Trophoblast cell (in vitro differentiated cells and primary cell): Measurements from ENCODE around the gene MRPL34.

ENCODE experiments used
- DNase-seq, 2 donors: peaks; one replicate each; pipeline ENCODE4 v3.0.0-alpha.2; 2016
- H2AFZ ChIP-seq: 2 replicates; pipeline ENCODE4 v1.6.1; 2013; ENCODE audit warnings: low read length, moderate library complexity, mild to moderate bottlenecking; ENCODE audit not compliant: insufficient read depth, poor library complexity
- H2AK5ac ChIP-seq: 2 replicates; pipeline ENCODE4 v1.6.1; 2013; ENCODE audit warnings: mild to moderate bottlenecking, low read length
- H2BK120ac ChIP-seq: 2 replicates; pipeline ENCODE4 v1.6.1; 2013; ENCODE audit warnings: low read length, mild to moderate bottlenecking, moderate library complexity; ENCODE audit not compliant: insufficient read depth, poor library complexity
- H2BK12ac ChIP-seq: 2 replicates; pipeline ENCODE4 v1.6.1; 2013; ENCODE audit warnings: mild to moderate bottlenecking, low read length, moderate library complexity
- H2BK5ac ChIP-seq: 2 replicates; pipeline ENCODE4 v1.6.1; 2013; ENCODE audit warnings: low read length, low read depth, moderate library complexity, mild to moderate bottlenecking; ENCODE audit not compliant: poor library complexity
- H3K14ac ChIP-seq: 2 replicates; pipeline ENCODE4 v1.6.1; 2013; ENCODE audit warnings: mild to moderate bottlenecking, low read length
- H3K18ac ChIP-seq: 2 replicates; pipeline ENCODE4 v1.6.1; 2013; ENCODE audit warnings: mild to moderate bottlenecking, low read length
- H3K23ac ChIP-seq: 2 replicates; pipeline ENCODE4 v1.6.1; 2013; ENCODE audit warnings: low read length
- H3K27ac ChIP-seq: 2 replicates; pipeline ENCODE4 v1.5.1; 2013; ENCODE audit warnings: low read depth, mild to moderate bottlenecking, inconsistent platforms, low read length, moderate library complexity
- H3K27me3 ChIP-seq: 2 replicates; pipeline ENCODE4 v1.6.1; 2013; ENCODE audit warnings: inconsistent platforms, mild to moderate bottlenecking, low read length, moderate library complexity; ENCODE audit not compliant: insufficient read depth
- H3K36me3 ChIP-seq, 2 experiments: 1 replicate in 1 of 2; 2 replicates in 1 of 2; pipeline ENCODE4 v1.6.1; 2013; ENCODE audit warnings: low read length in 2 of 2, mild to moderate bottlenecking in 2 of 2, moderate library complexity in 1 of 2; ENCODE audit not compliant: insufficient read depth in 2 of 2, control insufficient read depth in 1 of 2
- H3K4ac ChIP-seq: 2 replicates; pipeline ENCODE4 v1.6.1; 2013; ENCODE audit warnings: low read depth, mild to moderate bottlenecking, low read length, moderate library complexity
- H3K4me1 ChIP-seq, 2 experiments: 1 replicate in 1 of 2; 2 replicates in 1 of 2; pipeline ENCODE4 v1.6.1; 2013; ENCODE audit warnings: low read length in 2 of 2, mild to moderate bottlenecking in 2 of 2, moderate library complexity in 1 of 2; ENCODE audit not compliant: insufficient read depth in 2 of 2, control insufficient read depth in 1 of 2
- H3K4me2 ChIP-seq: 2 replicates; pipeline ENCODE4 v1.6.1; 2013; ENCODE audit warnings: inconsistent platforms, mild to moderate bottlenecking, low read length, moderate library complexity
- H3K4me3 ChIP-seq: 2 replicates; pipeline ENCODE4 v1.5.1; 2013; ENCODE audit warnings: mild to moderate bottlenecking, low read depth, low read length, inconsistent platforms
- H3K79me1 ChIP-seq: one replicate; pipeline ENCODE4 v1.6.1; 2013; ENCODE audit warnings: low read length
- H3K79me2 ChIP-seq: 2 replicates; pipeline ENCODE4 v1.6.1; 2013; ENCODE audit warnings: low read length, mild to moderate bottlenecking; ENCODE audit not compliant: control insufficient read depth, insufficient read depth, poor library complexity
- H3K9ac ChIP-seq: 2 replicates; pipeline ENCODE4 v1.6.1; 2013; ENCODE audit warnings: mild to moderate bottlenecking, low read length
- H3K9me3 ChIP-seq: 2 replicates; pipeline ENCODE4 v1.6.1; 2013; ENCODE audit warnings: low read depth, mild to moderate bottlenecking, control low read depth, inconsistent platforms, low read length; ENCODE audit not compliant: insufficient read depth
- H4K12ac ChIP-seq: 2 replicates; pipeline ENCODE4 v1.6.1; 2013; ENCODE audit warnings: low read depth, mild to moderate bottlenecking, low read length, moderate library complexity
- H4K8ac ChIP-seq: 2 replicates; pipeline ENCODE4 v1.6.1; 2013; ENCODE audit warnings: low read depth, mild to moderate bottlenecking, low read length, moderate library complexity
- H4K91ac ChIP-seq: one replicate; pipeline ENCODE4 v1.6.1; 2013; ENCODE audit warnings: low read depth, mild to moderate bottlenecking, low read length, moderate library complexity
- WGBS: extraction: QIAGEN DNeasy Blood & Tissue Kit; methylation state at CpG from one replicate; pipeline ENCODE4 v1.1.7; 2013; ENCODE audit warnings: missing lambda C conversion rate; ENCODE audit not compliant: insufficient read length, insufficient coverage; ENCODE audit errors: extremely low coverage; 5-methylcytosine and 5-hydroxymethylcytosine counted together

The MRPL34 gene

DNA sequence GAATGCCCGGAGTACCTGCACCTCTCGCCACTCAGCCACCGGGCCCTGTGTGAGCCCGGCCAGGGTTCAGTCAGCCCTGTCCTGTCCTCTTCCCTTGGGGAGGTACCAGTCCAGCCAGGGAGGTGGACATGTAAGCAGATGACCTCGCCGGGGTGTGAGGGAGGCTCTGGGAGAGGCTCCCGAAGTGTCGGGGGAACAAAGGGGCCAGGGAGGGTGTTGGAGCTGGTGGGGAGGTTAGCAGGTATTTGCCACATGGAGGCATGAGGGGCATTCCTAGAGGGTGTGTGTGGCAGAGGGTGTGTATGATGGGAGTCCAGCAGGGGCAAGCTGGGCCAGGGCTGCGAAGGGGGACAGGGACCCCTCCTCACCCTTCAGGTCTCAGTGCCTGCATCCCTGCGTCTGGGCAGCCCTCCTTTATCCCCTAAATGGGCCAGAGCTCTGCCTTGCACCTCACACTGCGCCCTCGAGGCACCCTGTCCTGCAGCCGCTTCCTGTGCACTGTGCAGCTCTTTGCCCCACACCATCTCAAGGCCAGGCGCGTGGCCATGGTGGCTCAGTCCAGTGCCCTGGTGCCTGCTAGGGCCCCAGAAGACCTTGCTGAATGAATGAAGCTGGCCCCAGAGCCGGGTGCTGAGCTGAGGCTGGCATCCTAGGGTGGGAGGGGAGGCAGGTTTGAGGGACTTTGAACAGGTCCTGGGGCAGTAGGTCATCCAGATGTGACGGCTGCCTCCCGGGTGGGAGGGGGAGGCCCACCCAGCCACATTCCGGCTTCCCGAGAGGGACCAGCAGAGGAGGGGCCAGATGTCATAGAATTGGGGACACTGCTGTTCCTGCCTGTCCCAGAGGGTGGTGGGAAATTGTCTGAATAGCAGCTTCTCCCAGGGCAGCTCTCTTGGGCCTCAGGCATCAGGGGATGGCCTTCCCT, 6.8 kb downstream of the MRPL34 start:
- Histone ChIP-seq H2BK5ac (peak overlapping the region; percentile 10), H2BK120ac (peak overlapping the region; percentile 15), H3K79me2 (peaks cover 14% of the 10 kb centered on the region), H2BK12ac (peak overlapping the region; percentile 5), H3K27me3 (no peaks in the 10 kb centered on the region), H3K4me2 (peak overlapping the region; percentile 46), H3K4me3 (peak overlapping the region; percentile 6), H3K23ac (no peak overlapping the region), H3K4ac (peak overlapping the region; percentile 47), H3K14ac (peak overlapping the region; percentile 17), H3K79me1 (peaks cover 14% of the 10 kb centered on the region), H2AFZ (no peak overlapping the region), H3K18ac (peak overlapping the region; percentile 15), H3K4me1 (peaks cover 29 to 34% of the 10 kb centered on the region in 2 experiments), H2AK5ac (no peak overlapping the region), H4K8ac (peak overlapping the region; percentile 24), H3K27ac (peak overlapping the region; percentile 83), H4K12ac (no peak overlapping the region), H3K9me3 (peaks cover 4% of the 10 kb centered on the region), H3K9ac (peak overlapping the region; percentile 42), H4K91ac (peak overlapping the region; percentile 58), H3K36me3 (peaks cover 29 to 40% of the 10 kb centered on the region in 2 experiments)
- WGBS: no CpG with 5 or more reads among the region's 20 CpGs
- DNase-seq: no peak

DNA sequence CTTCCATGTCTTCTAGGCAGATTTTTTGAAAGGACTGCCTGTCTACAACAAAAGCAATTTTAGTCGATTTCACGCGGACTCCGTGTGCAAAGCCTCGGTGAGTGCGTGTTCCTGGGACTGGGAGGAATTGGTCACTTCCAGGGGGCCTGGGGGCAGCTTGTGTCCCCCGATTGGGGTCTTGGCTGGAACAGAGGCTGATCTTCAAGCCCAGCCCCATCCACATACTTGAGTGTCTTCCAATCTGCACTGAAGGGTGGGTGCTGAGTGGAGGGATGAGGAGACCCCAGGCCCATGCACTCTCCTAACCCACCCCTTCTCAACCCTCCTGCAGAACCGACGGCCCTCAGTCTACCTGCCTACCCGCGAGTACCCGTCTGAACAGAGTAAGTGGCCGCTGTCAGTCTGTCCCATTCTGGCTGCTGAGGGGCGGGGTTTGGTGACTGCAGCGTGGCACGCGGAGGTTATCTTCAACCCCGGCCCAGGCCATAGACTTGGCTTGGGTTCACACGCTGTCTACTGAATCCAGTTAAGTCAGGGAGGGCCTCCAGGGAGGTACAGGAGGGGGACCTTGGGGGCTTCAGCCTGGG, 8.4 kb downstream of the MRPL34 start:
- H3K27me3 ChIP-seq: no peaks in the 10 kb centered on the region
- H3K4ac ChIP-seq: peak overlapping the region; percentile 29
- peaks cover 4% of the 10 kb centered on the region for H3K9me3 ChIP-seq
- H3K79me2 ChIP-seq: peaks cover 14% of the 10 kb centered on the region
- no peak overlapping the region for H3K4me3 ChIP-seq
- H2AFZ ChIP-seq: no peak overlapping the region
- no peak overlapping the region for H2BK5ac ChIP-seq
- no peak overlapping the region for H2BK12ac ChIP-seq
- peaks cover 39 to 46% of the 10 kb centered on the region in 2 experiments for H3K36me3 ChIP-seq
- no peak overlapping the region for H3K27ac ChIP-seq
- H3K79me1 ChIP-seq: peaks cover 14% of the 10 kb centered on the region
- H4K91ac ChIP-seq: no peak overlapping the region
- H4K12ac ChIP-seq: no peak overlapping the region
- no peak overlapping the region for H3K14ac ChIP-seq
- H2AK5ac ChIP-seq: no peak overlapping the region
- peak overlapping the region; percentile 58 for H3K18ac ChIP-seq
- H3K4me1 ChIP-seq: peaks cover 26 to 29% of the 10 kb centered on the region in 2 experiments
- no peak overlapping the region for H3K9ac ChIP-seq
- no peak overlapping the region for H3K4me2 ChIP-seq
- H3K23ac ChIP-seq: no peak overlapping the region
- DNase-seq: no peak
- H2BK120ac ChIP-seq: no peak overlapping the region
- WGBS: no CpG with 5 or more reads among the region's 19 CpGs
- no peak overlapping the region for H4K8ac ChIP-seq

DNA sequence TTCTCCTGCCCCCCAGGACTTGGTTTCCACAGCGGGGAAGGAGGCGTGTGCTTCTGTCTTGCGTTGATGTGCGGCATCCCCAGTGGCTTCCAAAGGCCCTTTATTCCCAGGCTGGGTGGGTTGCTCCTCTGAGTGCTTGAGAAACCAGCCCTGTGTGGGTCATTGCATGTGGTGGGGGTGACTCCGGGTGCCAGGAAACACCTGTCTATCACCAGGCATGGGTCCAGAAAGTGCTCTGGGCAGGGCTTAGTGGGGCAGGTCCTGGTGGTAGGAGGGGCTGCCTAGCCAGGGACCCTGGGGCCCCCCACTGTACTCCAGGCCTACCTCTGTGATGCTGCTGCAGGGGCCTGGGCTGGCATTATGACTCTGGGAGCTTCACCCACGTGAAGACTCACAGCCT, 13.3 kb downstream of the MRPL34 start:
- Histone ChIP-seq H3K27me3 (no peaks in the 10 kb centered on the region), H3K79me2 (no peaks in the 10 kb centered on the region), H3K23ac (no peak overlapping the region), H3K4me1 (no peaks in the 10 kb centered on the region), H2AK5ac (no peak overlapping the region), H2AFZ (no peak overlapping the region), H2BK5ac (no peak overlapping the region), H3K9me3 (peaks cover 3% of the 10 kb centered on the region), H2BK120ac (no peak overlapping the region), H3K4me2 (no peak overlapping the region), H3K27ac (no peak overlapping the region), H3K79me1 (no peaks in the 10 kb centered on the region), H3K4me3 (no peak overlapping the region), H4K91ac (no peak overlapping the region), H3K4ac (no peak overlapping the region), H3K14ac (no peak overlapping the region), H3K18ac (no peak overlapping the region), H2BK12ac (no peak overlapping the region), H3K9ac (no peak overlapping the region), H4K8ac (no peak overlapping the region), H4K12ac (no peak overlapping the region), H3K36me3 (peaks cover 65 to 66% of the 10 kb centered on the region in 2 experiments)
- no CpG with 5 or more reads among the region's 6 CpGs for WGBS
- DNase-seq: peak in 1 of 2 donors; percentile 0

DNA sequence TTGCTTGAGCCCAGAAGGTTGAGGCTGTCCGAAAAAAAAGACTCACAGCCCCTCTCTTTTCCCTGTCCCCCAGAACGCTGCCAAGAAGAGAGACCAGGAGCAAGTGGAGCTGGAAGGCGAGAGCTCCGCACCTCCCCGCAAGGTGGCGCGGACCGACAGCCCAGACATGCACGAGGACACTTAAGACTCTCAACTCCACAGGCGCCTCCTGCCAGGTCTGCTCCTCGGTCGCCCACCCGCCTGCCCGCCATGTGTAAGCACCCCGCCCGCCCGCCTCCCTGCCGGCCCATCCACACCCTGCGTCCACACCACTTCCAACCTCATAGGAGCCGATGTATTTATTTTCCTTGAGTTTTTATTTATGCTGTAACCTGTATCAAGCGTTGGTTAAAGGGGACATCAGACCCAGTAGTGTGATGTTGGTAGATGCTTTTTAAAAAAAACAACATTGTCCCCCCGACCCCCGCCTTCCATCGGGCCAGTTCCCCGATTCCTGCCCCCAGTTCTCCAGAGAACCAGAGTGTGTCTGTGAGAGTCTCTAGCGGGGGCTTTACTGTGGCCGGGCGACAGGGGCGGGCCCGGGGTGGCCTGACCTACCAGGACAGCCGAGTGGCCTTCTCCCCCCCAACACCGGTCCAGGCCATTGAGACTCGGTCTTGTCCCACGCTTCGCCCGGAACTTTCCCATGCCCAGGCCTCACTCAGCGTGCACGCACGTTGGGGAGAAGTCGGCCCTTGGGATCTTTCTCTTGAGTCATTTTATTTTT, 14.0 kb downstream of the MRPL34 start:
- WGBS: no CpG with 5 or more reads among the region's 40 CpGs
- no peak overlapping the region for H2BK120ac ChIP-seq
- no peak overlapping the region for H3K14ac ChIP-seq
- H2BK12ac ChIP-seq: no peak overlapping the region
- H2BK5ac ChIP-seq: no peak overlapping the region
- H3K4me3 ChIP-seq: no peak overlapping the region
- H4K12ac ChIP-seq: no peak overlapping the region
- peaks cover 61 to 65% of the 10 kb centered on the region in 2 experiments for H3K36me3 ChIP-seq
- H3K79me1 ChIP-seq: no peaks in the 10 kb centered on the region
- H3K27me3 ChIP-seq: no peaks in the 10 kb centered on the region
- H3K9ac ChIP-seq: no peak overlapping the region
- H4K8ac ChIP-seq: no peak overlapping the region
- H2AK5ac ChIP-seq: no peak overlapping the region
- H2AFZ ChIP-seq: no peak overlapping the region
- no peaks in the 10 kb centered on the region for H3K4me1 ChIP-seq
- H3K4me2 ChIP-seq: no peak overlapping the region
- no peaks in the 10 kb centered on the region for H3K9me3 ChIP-seq
- H3K4ac ChIP-seq: no peak overlapping the region
- H3K18ac ChIP-seq: no peak overlapping the region
- no peak overlapping the region for H3K23ac ChIP-seq
- DNase-seq: no peak
- H3K79me2 ChIP-seq: no peaks in the 10 kb centered on the region
- H4K91ac ChIP-seq: no peak overlapping the region
- no peak overlapping the region for H3K27ac ChIP-seq
